Liver (tissue), 3 donors: Measurements from ENCODE around the gene CEACAM21.

Experiments
- ATF3 ChIP-seq: IDR thresholded peaks from 2 replicates; pipeline ENCODE4 v1.6.1; 2016; ENCODE audit warnings: antibody characterized with exemption
- CTCF ChIP-seq: fragments of 150-350 bp; IDR thresholded peaks from 2 replicates; pipeline ENCODE4 v1.5.1; 2017; ENCODE audit warnings: improper control_type of control experiment, low read depth, low read length; ENCODE audit not compliant: missing input control
- EGR1 ChIP-seq, 2 donors: IDR thresholded peaks; 2 replicates each; pipeline ENCODE4 v1.6.1; 2016 to 2018; ENCODE audit warnings: antibody characterized with exemption in 2 of 2, low read depth in 2 of 2
- FOXA1 ChIP-seq: IDR thresholded peaks from 2 replicates; pipeline ENCODE4 v1.6.1; 2016; ENCODE audit warnings: antibody characterized with exemption
- GABPA ChIP-seq, 2 donors: IDR thresholded peaks in 1 of 2; conservative IDR thresholded peaks in 1 of 2; 2 replicates each; pipeline ENCODE4 v1.6.1; 2016; ENCODE audit warnings: antibody characterized with exemption in 2 of 2, mild to moderate bottlenecking in 1 of 2, moderate library complexity in 1 of 2
- HNF4A ChIP-seq, 2 donors: conservative IDR thresholded peaks; 2 replicates each; pipeline ENCODE4 v1.6.1; 2016; ENCODE audit warnings: antibody characterized with exemption in 2 of 2, mild to moderate bottlenecking in 2 of 2
- MAX ChIP-seq: IDR thresholded peaks from 2 replicates; pipeline ENCODE4 v1.6.1; 2016; ENCODE audit warnings: antibody characterized with exemption
- RAD21 ChIP-seq, 2 donors: IDR thresholded peaks; 2 replicates each; pipeline ENCODE4 v1.6.1; 2016; ENCODE audit warnings: antibody characterized with exemption in 2 of 2, mild to moderate bottlenecking in 2 of 2
- REST ChIP-seq: IDR thresholded peaks from 2 replicates; pipeline ENCODE4 v1.6.1; 2016; ENCODE audit warnings: antibody characterized with exemption, mild to moderate bottlenecking
- SP1 ChIP-seq: IDR thresholded peaks from 2 replicates; pipeline ENCODE4 v1.6.1; 2018; ENCODE audit warnings: antibody characterized with exemption, mild to moderate bottlenecking
- TAF1 ChIP-seq: conservative IDR thresholded peaks from 2 replicates; pipeline ENCODE4 v1.6.1; 2016; ENCODE audit warnings: antibody characterized with exemption, mild to moderate bottlenecking
- YY1 ChIP-seq: IDR thresholded peaks from 2 replicates; pipeline ENCODE4 v1.6.1; 2016; ENCODE audit warnings: antibody characterized with exemption, mild to moderate bottlenecking
- ZBTB33 ChIP-seq: IDR thresholded peaks from 2 replicates; pipeline ENCODE4 v1.6.1; 2016; ENCODE audit warnings: antibody characterized with exemption
- donor health status: healthy.
- donor health status: healthy.

GRCh38 chr19:41564515-41565378 is 11.2 kb upstream of the CEACAM21 start:
- no peak for TF ChIP-seq CTCF
- no peak for TF ChIP-seq SP1
- no peak for TF ChIP-seq ZBTB33
- no peak for TF ChIP-seq REST
- no peak for TF ChIP-seq RAD21 (IDR thresholded peaks at IDR 0.05)
- TF ChIP-seq EGR1 (IDR thresholded peaks at IDR 0.05; ENCODE audit: low read depth in 2 of 2), result no peak
- TF ChIP-seq TAF1, result no peak
- TF ChIP-seq HNF4A (conservative IDR thresholded peaks at IDR 0.05), result no peak
- TF ChIP-seq FOXA1, result no peak
- TF ChIP-seq MAX, result no peak
- no peak for TF ChIP-seq YY1
- TF ChIP-seq ATF3, result no peak
- TF ChIP-seq GABPA (IDR thresholded peaks at IDR 0.05 in 1 of 2, conservative IDR thresholded peaks at IDR 0.05 in 1 of 2), result no peak
